Activated CD4-positive, alpha-beta T cell treated with anti-CD3 and anti-CD28 coated beads, Interleukin-2, amount 50 U/mL, for 24 hours (primary cell): ENCODE data around the gene MRPL37.
A peak's percentile ranks its signal among the peaks of the same experiment; 100 is the strongest.
"Not testable (repeated sequence)": the region's sequence is repeated elsewhere in the genome, so short reads cannot be mapped to it uniquely, and the experiment has no call there.

Experiments
- DNase-seq, 2 donors: peaks; one replicate each; pipeline ENCODE4 v3.0.0-alpha.2; 2020; ENCODE audit warnings: low read depth in 1 of 2, low spot score in 1 of 2

Gene MRPL37

GRCh38 chr1:54172614-54173599 is 27.1 kb upstream of the MRPL37 start:
- DNase-seq, result no peak

- DNase-seq, result no peak
These were observed 26.3 kb upstream of the MRPL37 start for GRCh38 chr1:54173681-54174080.

GRCh38 chr1:54174106-54174505 is 25.9 kb upstream of the MRPL37 start:
- DNase-seq, result no peak

GRCh38 chr1:54176621-54177327 is 23.2 kb upstream of the MRPL37 start:
- DNase-seq, result no peak

- DNase-seq, result no peak
These were observed 22.2 kb upstream of the MRPL37 start for GRCh38 chr1:54177726-54178125.

GRCh38 chr1:54178296-54179070 is 21.5 kb upstream of the MRPL37 start:
- DNase-seq, result no peak

- DNase-seq, result no peak
These were observed 19.1 kb upstream of the MRPL37 start for GRCh38 chr1:54180701-54181360.

- DNase-seq, result no peak
These were observed 13.9 kb upstream of the MRPL37 start for GRCh38 chr1:54186056-54186455.

- no peak for DNase-seq
These were observed 11.7 kb upstream of the MRPL37 start for GRCh38 chr1:54188291-54188690.

- no peak for DNase-seq
These were observed 9.4 kb upstream of the MRPL37 start for GRCh38 chr1:54190526-54190925.

- DNase-seq, result no peak
These were observed 8.4 kb upstream of the MRPL37 start for GRCh38 chr1:54191525-54191924.

- no peak for DNase-seq
These were observed 6.5 kb upstream of the MRPL37 start for GRCh38 chr1:54193453-54193852.

- no peak for DNase-seq
These were observed 709 bp upstream of the MRPL37 start for GRCh38 chr1:54199151-54199764.

GRCh38 chr1:54200519-54200997 is 591 bp downstream of the MRPL37 start:
- peak in 1 of 2 donors; percentile 16 for DNase-seq

GRCh38 chr1:54204199-54204598 is 4.2 kb downstream of the MRPL37 start:
- no peak for DNase-seq

- DNase-seq, result no peak
These were observed 7.3 kb downstream of the MRPL37 start for GRCh38 chr1:54207287-54207686.

- DNase-seq, result not testable (repeated sequence)
These were observed 7.9 kb downstream of the MRPL37 start for GRCh38 chr1:54207896-54208295.

GRCh38 chr1:54212872-54213271 is 12.9 kb downstream of the MRPL37 start:
- DNase-seq, result no peak

GRCh38 chr1:54215523-54215922 is 15.6 kb downstream of the MRPL37 start:
- DNase-seq, result no peak
